CD4-positive, alpha-beta T cell (primary cell): ENCODE results near the gene CXCL13. TPM values are rescaled to one million over a fixed set of nuclear protein-coding genes. Genes with fewer than 3 reads are reported as not detected.
"Not testable (repeated sequence)": the region's sequence is repeated elsewhere in the genome, so short reads cannot be mapped to it uniquely, and the experiment has no call there.

Experiments used
- ATAC-seq: fragments of 200-7000 bp; cut with Tn5 transposase; one replicate; pipeline ENCODE4 v1.10.0; 2022; ENCODE audit warnings: mild to moderate bottlenecking; ENCODE audit not compliant: poor library complexity
- CTCF ChIA-PET: fragments of 350-600 bp; sonication (Branson Sonifier 250); formaldehyde crosslinking; loops from one replicate; lab custom pipeline; 2021; ENCODE audit warnings: antibody characterized with exemption, inconsistent platforms; lab: Charles Lee
- POLR2A ChIA-PET: fragments of 350-600 bp; sonication (Branson Sonifier 250); formaldehyde crosslinking; loops from one replicate; lab custom pipeline; 2021; ENCODE audit warnings: antibody characterized with exemption, inconsistent platforms; lab: Charles Lee
- DNase-seq, 14 experiments: peaks; one replicate each; pipeline ENCODE4 v3.0.0-alpha.2; 2013 to 2020; ENCODE audit warnings: mixed read lengths in 2 of 14
- H3K27ac ChIP-seq, 2 donors: one replicate each; pipeline versions ENCODE4 v1.5.1 to v1.7.0; 2013; ENCODE audit warnings: low read length in 2 of 2, low read depth in 1 of 2, mild to moderate bottlenecking in 1 of 2
- H3K27me3 ChIP-seq, 2 experiments: 1 replicate in 1 of 2; 2 replicates in 1 of 2; pipeline versions ENCODE4 v1.6.1 to v1.7.0; 2013; ENCODE audit warnings: low read length in 2 of 2, control low read depth in 1 of 2, mild to moderate bottlenecking in 1 of 2, moderate library complexity in 1 of 2; ENCODE audit not compliant: insufficient read depth in 2 of 2, control insufficient read depth in 1 of 2
- H3K36me3 ChIP-seq: one replicate; pipeline ENCODE4 v1.6.1; 2013; ENCODE audit warnings: low read length, control low read depth; ENCODE audit not compliant: insufficient read depth
- H3K4me1 ChIP-seq: one replicate; pipeline ENCODE4 v1.6.1; 2013; ENCODE audit warnings: low read length, control low read depth; ENCODE audit not compliant: insufficient read depth
- H3K4me3 ChIP-seq: one replicate; pipeline ENCODE4 v1.5.1; 2013; ENCODE audit warnings: mild to moderate bottlenecking, low read length, moderate library complexity
- H3K9me3 ChIP-seq, 2 experiments: 1 replicate in 1 of 2; 2 replicates in 1 of 2; pipeline versions ENCODE4 v1.6.1 to v1.7.0; 2013; ENCODE audit warnings: low read length in 2 of 2, mild to moderate bottlenecking in 2 of 2, control low read depth in 1 of 2, moderate library complexity in 1 of 2; ENCODE audit not compliant: control insufficient read depth in 1 of 2, insufficient read depth in 1 of 2
- H3K27ac Mint-ChIP-seq: one replicate; pipeline ENCODE4 v1.8.0; 2020; ENCODE audit warnings: mixed read lengths
- H3K27me3 Mint-ChIP-seq: one replicate; pipeline ENCODE4 v1.8.0; 2021; ENCODE audit warnings: mixed read lengths
- H3K36me3 Mint-ChIP-seq: one replicate; pipeline ENCODE4 v1.8.0; 2021; ENCODE audit warnings: low read depth, mixed read lengths
- H3K4me1 Mint-ChIP-seq: one replicate; pipeline ENCODE4 v1.8.0; 2021; ENCODE audit warnings: low read depth, mixed read lengths
- H3K4me3 Mint-ChIP-seq: one replicate; pipeline ENCODE4 v1.8.0; 2020; ENCODE audit warnings: mild to moderate bottlenecking, mixed read lengths
- H3K9me3 Mint-ChIP-seq: one replicate; pipeline ENCODE4 v1.8.0; 2020; ENCODE audit warnings: mixed read lengths
- intact Hi-C, 2 experiments: fragments of 100-400 bp; cut with DNase I in 1 of 2; cut with micrococcal nuclease in 1 of 2; formaldehyde crosslinking; loops; one replicate each; pipeline versions ENCODE4 v1.15.1 to v1.9.0; 2023 to 2025; cut with DNase I, micrococcal nuclease
- total RNA-seq, 174 experiments: library from RNA in 2 of 174; stranded (reverse) in 2 of 174; gene quantifications; one replicate each; pipeline ENCODE4 v1.2.3 and lab custom pipeline; 2021 to 2026
- TF ChIP-seq, protein P1 (sequence below): fragments of 200-600 bp; IDR thresholded peaks from one replicate; pipeline ENCODE4 v1.8.0; 2022; ENCODE audit warnings: antibody characterized with exemption, mild to moderate bottlenecking

Gene CXCL13
- total RNA-seq, 2 experiments from 2014 or later, result not detected

DNA sequence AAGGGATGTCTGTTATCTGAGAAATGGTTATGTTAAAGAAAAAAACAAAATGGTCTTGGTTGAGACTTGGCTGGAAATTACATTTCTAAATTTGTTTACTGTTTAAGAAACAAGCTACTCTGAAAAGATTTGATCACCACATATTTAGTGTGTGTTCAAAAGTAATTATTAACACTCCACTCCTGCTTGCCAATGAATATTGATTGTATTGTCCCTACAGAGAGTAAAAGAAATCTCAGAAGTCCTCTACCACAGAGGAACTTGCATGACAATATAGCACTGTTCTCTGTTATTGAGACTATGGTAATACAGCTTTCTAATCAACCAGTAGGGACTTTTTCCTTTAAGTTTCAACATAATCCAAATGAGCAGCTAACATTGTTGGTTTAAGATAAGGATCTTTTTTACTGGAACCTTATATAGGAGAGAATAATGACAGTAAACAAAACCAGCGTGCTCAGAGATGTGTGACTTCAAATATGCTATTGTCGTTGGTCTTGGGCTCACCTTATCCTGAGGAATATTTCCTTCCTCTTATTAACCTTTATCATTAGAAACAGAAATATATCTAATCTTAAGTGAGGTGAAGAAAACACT, 47.6 kb downstream of the CXCL13 start:
- no peaks in the 10 kb centered on the region for H3K36me3 ChIP-seq
- Mint-ChIP-seq H3K27me3 (peaks cover 21% of the 10 kb centered on the region), H3K36me3 (no peaks in the 10 kb centered on the region), H3K27ac (no peak overlapping the region), H3K4me3 (no peak overlapping the region), H3K4me1 (no peaks in the 10 kb centered on the region), H3K9me3 (peaks cover 7% of the 10 kb centered on the region)
- DNase-seq (no peak), ATAC-seq (no peak)
- TF ChIP-seq, protein P1, sequence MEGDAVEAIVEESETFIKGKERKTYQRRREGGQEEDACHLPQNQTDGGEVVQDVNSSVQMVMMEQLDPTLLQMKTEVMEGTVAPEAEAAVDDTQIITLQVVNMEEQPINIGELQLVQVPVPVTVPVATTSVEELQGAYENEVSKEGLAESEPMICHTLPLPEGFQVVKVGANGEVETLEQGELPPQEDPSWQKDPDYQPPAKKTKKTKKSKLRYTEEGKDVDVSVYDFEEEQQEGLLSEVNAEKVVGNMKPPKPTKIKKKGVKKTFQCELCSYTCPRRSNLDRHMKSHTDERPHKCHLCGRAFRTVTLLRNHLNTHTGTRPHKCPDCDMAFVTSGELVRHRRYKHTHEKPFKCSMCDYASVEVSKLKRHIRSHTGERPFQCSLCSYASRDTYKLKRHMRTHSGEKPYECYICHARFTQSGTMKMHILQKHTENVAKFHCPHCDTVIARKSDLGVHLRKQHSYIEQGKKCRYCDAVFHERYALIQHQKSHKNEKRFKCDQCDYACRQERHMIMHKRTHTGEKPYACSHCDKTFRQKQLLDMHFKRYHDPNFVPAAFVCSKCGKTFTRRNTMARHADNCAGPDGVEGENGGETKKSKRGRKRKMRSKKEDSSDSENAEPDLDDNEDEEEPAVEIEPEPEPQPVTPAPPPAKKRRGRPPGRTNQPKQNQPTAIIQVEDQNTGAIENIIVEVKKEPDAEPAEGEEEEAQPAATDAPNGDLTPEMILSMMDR, result no peak
- H3K27me3 ChIP-seq, result no peaks in the 10 kb centered on the region
- ChIA-PET POLR2A (no interaction called here), CTCF (no interaction called here)
- H3K4me3 ChIP-seq, result no peak overlapping the region
- intact Hi-C loops, result no loop called here
- peaks cover 0 to 11% of the 10 kb centered on the region in 2 experiments for H3K9me3 ChIP-seq
- no peaks in the 10 kb centered on the region for H3K4me1 ChIP-seq
- no peak overlapping the region for H3K27ac ChIP-seq

DNA sequence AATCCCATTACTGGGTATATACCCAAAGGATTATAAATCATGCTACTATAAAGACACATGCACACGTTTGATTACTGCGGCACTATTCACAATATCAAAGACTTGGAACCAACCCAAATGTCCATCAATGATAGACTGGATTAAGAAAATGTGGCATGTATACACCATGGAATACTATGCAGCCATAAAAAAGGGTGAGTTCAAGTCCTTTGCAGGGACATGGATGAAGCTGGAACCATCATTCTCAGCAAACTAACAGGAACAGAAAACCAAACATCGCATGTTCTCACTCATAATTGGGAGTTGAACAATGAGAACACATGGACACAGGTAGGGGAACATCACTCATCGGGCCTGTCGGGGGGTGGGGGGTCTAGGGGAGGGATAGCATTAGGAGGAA, 54.7 kb downstream of the CXCL13 start:
- peaks cover 15% of the 10 kb centered on the region for H3K27me3 Mint-ChIP-seq
- H3K36me3 ChIP-seq, H3K27ac Mint-ChIP-seq, CTCF ChIA-PET, intact Hi-C loops, H3K27ac ChIP-seq, H3K4me1 Mint-ChIP-seq, H3K27me3 ChIP-seq, ATAC-seq, H3K4me1 ChIP-seq, H3K9me3 ChIP-seq, POLR2A ChIA-PET, H3K9me3 Mint-ChIP-seq, H3K4me3 Mint-ChIP-seq, DNase-seq, H3K4me3 ChIP-seq, H3K36me3 Mint-ChIP-seq: not testable (repeated sequence)

Other genes with a start within 250 kb of the CXCL13 start
- gene CNOT6L, start 213.5 kb downstream of the CXCL13 start, total RNA-seq, result 100 to 1,000 TPM; 216 to 234 TPM